ENCODE measurements around the gene ALG12. TPM values are rescaled to one million over a fixed set of nuclear protein-coding genes. Genes with fewer than 3 reads are reported as not detected.
A peak's percentile ranks its signal among the peaks of the same experiment; 100 is the strongest.

ALG12 gene
- total and polyA plus RNA-seq, 2 donors from 2014 or later, result 27.2 to 28.4 TPM

DNA sequence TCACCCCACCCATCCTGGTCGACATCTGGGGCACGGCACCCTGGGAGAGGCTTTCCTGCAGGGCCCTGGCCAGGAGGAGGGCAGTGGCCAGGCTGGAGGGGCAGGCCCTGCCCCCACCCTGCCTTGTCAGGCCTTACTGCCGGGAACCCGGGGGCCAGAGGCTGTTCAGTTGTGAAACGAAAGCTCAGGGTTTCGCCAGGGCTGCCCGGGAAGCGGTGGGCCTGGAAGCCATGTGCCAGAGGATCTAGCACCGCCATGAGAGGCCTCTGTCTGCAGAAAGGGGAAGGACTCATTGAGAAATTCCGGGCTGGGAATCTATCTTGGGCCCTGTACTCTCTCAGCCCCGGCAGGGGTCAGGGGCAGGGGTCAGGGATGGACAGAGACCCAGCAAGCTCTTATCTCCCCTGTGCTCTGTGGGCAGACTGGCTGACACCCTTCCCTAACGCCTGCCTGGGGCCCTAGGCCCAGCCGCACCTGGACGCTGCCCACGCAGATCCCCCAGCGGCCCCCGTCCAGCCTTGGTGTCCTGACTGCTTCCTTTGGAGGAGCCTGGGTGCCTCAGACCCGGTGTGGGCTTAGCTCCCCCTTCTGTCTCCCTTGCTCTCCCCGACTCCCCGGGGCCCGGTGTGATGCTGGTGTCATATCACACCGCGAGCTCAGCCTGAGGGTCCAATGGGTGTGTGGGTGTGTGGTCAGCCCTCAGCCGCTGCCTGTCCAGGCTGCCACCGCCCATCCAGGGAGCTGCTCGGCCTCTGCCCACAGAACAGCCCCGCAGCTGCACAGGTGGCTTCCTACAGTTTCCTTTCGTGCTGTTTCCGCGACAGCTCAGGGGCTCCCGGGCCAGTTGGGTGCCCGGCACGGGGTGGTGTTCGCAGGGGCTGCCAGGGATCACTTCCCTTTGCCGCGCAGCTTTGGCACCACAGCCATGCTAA is 48.8 kb upstream of the ALG12 start:
- FAIRE-seq (no peak), DNase-seq (peak in 4 of 5 donors; percentile 27 to 89 (median 53))
- Histone ChIP-seq H3K9me3 (ENCODE audit: control insufficient read depth in 2 of 3, insufficient read depth in 1 of 3, low read length in 3 of 3) (no peaks in the 10 kb centered on the region), H3K9ac (ENCODE audit: low read length in 3 of 3) (peak overlapping the region in 1 of 3 donors; percentile 70), H3K27me3 (ENCODE audit: control insufficient read depth, insufficient read depth, low read length) (peaks cover 2% of the 10 kb centered on the region), H3K4me3 (ENCODE audit: low read length in 3 of 3) (peak overlapping the region in 1 of 3 donors; percentile 41), H3K27ac (ENCODE audit: low read depth in 2 of 2, low read length in 2 of 2) (peak overlapping the region; percentile 97), H3K36me3 (ENCODE audit: control insufficient read depth in 2 of 3, insufficient read depth in 3 of 3, low read length in 3 of 3) (peaks cover 0 to 19% (median 7%) of the 10 kb centered on the region in 3 donors), H3K4me1 (ENCODE audit: control insufficient read depth in 2 of 3, insufficient read depth in 2 of 3, low read depth in 1 of 3, low read length in 3 of 3) (peaks cover 2 to 69% (median 57%) of the 10 kb centered on the region in 3 donors)
- TF ChIP-seq, protein P1, sequence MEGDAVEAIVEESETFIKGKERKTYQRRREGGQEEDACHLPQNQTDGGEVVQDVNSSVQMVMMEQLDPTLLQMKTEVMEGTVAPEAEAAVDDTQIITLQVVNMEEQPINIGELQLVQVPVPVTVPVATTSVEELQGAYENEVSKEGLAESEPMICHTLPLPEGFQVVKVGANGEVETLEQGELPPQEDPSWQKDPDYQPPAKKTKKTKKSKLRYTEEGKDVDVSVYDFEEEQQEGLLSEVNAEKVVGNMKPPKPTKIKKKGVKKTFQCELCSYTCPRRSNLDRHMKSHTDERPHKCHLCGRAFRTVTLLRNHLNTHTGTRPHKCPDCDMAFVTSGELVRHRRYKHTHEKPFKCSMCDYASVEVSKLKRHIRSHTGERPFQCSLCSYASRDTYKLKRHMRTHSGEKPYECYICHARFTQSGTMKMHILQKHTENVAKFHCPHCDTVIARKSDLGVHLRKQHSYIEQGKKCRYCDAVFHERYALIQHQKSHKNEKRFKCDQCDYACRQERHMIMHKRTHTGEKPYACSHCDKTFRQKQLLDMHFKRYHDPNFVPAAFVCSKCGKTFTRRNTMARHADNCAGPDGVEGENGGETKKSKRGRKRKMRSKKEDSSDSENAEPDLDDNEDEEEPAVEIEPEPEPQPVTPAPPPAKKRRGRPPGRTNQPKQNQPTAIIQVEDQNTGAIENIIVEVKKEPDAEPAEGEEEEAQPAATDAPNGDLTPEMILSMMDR (IDR thresholded peaks at IDR 0.05; ENCODE audit: borderline replicate concordance, extremely low read depth, insufficient read depth), result no peak
- intact Hi-C loops (cut with DNase I), result no loop called here

DNA sequence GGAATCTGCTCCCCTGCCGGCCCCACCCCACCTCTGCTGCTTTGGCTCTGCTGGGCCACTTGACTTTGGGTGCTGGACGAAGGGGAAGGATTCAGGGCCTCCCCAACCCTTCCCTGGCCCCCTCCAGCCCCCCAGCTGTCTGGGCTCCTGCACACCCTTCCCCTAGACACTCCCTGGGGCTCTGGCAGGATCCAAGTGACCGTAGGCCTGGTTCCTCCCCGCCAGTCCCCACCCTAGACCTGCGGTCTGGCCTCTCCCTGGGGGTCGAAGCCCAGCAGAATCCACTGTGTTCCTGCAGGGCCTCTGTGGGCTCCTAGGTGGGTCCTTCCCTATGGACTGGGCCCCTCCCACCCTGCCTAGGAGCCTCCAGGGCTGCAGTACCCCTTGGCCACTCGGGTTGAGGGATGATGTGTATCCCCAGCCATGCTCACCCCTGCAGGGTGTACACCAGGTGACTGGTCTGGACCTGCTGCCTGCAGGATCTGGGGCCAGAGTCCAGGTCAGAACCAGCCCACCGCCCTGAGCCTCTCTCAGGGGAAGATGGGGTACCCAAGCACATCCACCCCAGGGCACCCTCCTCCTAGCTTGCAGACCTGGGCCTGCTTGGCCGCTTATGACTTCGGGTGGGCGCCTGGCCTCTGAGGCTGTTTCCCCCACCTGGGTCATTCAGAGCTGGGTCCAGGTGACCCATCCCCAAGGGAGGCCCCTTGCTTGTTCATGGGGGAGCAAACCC is 48.0 kb upstream of the ALG12 start:
- peak overlapping the region in 1 of 3 donors; percentile 70 for H3K9ac ChIP-seq (ENCODE audit: low read length in 3 of 3)
- H3K4me1 ChIP-seq (ENCODE audit: control insufficient read depth in 2 of 3, insufficient read depth in 2 of 3, low read depth in 1 of 3, low read length in 3 of 3), result peaks cover 2 to 67% (median 57%) of the 10 kb centered on the region in 3 donors
- DNase-seq (peak in 4 of 5 donors; percentile 7 to 79 (median 37)), FAIRE-seq (no peak)
- TF ChIP-seq, protein P1 (IDR thresholded peaks at IDR 0.05; ENCODE audit: borderline replicate concordance, extremely low read depth, insufficient read depth), result no peak
- intact Hi-C loops (cut with DNase I), result no loop called here
- peak overlapping the region; percentile 97 for H3K27ac ChIP-seq (ENCODE audit: low read depth in 2 of 2, low read length in 2 of 2)
- peaks cover 0 to 24% (median 7%) of the 10 kb centered on the region in 3 donors for H3K36me3 ChIP-seq (ENCODE audit: control insufficient read depth in 2 of 3, insufficient read depth in 3 of 3, low read length in 3 of 3)
- H3K27me3 ChIP-seq (ENCODE audit: control insufficient read depth, insufficient read depth, low read length), result peaks cover 2% of the 10 kb centered on the region
- H3K9me3 ChIP-seq (ENCODE audit: control insufficient read depth in 2 of 3, insufficient read depth in 1 of 3, low read length in 3 of 3), result no peaks in the 10 kb centered on the region
- H3K4me3 ChIP-seq (ENCODE audit: low read length in 3 of 3), result no peak overlapping the region

DNA sequence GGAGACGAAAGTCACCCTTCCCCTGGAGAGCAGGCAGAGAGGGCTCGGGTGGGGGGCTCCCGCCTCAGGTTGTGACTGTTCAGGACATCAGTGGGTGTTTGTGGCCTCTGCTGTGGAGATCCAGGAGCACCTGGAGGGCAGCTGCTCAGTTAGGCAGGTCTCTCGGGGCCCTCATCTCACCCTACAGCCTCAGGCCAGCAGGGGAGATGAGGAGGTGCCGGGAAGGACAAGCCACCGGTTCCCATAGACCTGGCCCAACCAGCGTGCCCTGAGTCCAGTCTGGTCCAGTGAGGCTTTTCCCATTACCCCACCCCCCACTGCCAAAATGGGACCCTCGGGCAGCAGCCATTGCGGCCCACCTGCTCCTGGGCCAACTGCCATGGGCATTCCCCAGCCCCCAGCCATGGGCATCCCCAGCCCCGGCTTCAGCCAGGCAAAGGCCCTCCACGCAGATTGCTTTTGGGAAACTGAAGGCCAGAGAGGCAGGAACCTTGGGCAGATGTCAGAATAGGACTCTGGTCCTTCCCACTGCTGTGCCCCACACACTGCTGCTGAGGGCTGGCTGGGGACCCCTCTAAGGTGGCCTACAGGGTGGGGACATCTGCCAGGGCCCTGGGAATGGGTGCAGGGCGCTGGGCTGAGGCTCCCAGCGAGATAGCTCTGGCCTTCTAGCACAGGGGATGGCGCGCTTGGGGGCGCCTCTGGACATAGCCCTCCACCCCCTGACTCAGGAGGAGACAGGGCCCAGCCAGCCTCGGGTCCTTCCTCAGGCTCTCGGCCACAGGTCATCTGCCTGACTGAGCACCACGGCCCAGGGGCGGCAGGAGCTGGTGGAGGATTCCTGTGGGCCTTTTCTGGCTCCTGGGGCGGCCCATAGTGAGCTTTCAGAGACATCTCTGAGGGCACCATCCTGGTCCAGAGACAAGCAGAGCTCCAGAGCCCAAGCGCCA is 47.1 kb upstream of the ALG12 start:
- peak overlapping the region; percentile 97 for H3K27ac ChIP-seq (ENCODE audit: low read depth in 2 of 2, low read length in 2 of 2)
- peak overlapping the region in 1 of 3 donors; percentile 97 for H3K9ac ChIP-seq (ENCODE audit: low read length in 3 of 3)
- no peaks in the 10 kb centered on the region for H3K9me3 ChIP-seq (ENCODE audit: control insufficient read depth in 2 of 3, insufficient read depth in 1 of 3, low read length in 3 of 3)
- intact Hi-C loops (cut with DNase I), result no loop called here
- no peak for FAIRE-seq
- H3K36me3 ChIP-seq (ENCODE audit: control insufficient read depth in 2 of 3, insufficient read depth in 3 of 3, low read length in 3 of 3), result peaks cover 0 to 24% (median 7%) of the 10 kb centered on the region in 3 donors
- H3K4me1 ChIP-seq (ENCODE audit: control insufficient read depth in 2 of 3, insufficient read depth in 2 of 3, low read depth in 1 of 3, low read length in 3 of 3), result peaks cover 0 to 62% (median 52%) of the 10 kb centered on the region in 3 donors
- H3K4me3 ChIP-seq (ENCODE audit: low read length in 3 of 3), result peak overlapping the region in 1 of 3 donors; percentile 80
- TF ChIP-seq, protein P1 (IDR thresholded peaks at IDR 0.05; ENCODE audit: borderline replicate concordance, extremely low read depth, insufficient read depth), result no peak
- peak in 2 of 5 donors; percentile 8 to 79 for DNase-seq
- no peaks in the 10 kb centered on the region for H3K27me3 ChIP-seq (ENCODE audit: control insufficient read depth, insufficient read depth, low read length)
